Loucy (cell line): ENCODE results near the gene SGPP2.

ENCODE experiments used
- CTCF ChIP-seq: fragments of 200-600 bp; sonication (generic); conservative IDR thresholded peaks from 2 replicates; pipeline ENCODE4 v1.5.1; 2014; ENCODE audit warnings: mild to moderate bottlenecking, antibody characterized with exemption, low read length
- EZH2phosphoT487 ChIP-seq: fragments of 200-600 bp; IDR thresholded peaks from 2 replicates; pipeline ENCODE4 v1.6.1; 2018; ENCODE audit warnings: antibody characterized with exemption, mild to moderate bottlenecking, moderate library complexity, borderline replicate concordance

GRCh38 chr2:222598611-222599010 lies 174.3 kb downstream of the SGPP2 start:
- TF ChIP-seq CTCF (no peak), EZH2phosphoT487 (no peak)
